ENCODE results near the gene TNFSF9. TPM values are rescaled to one million over a fixed set of nuclear protein-coding genes. Genes with fewer than 3 reads are reported as not detected.

The TNFSF9 gene
- total and polyA plus RNA-seq, 2 of the 8 experiments (the other 6 are each of a cell fraction or from before 2014, with no cell fraction given), result 1.7 to 4.4 TPM

DNA sequence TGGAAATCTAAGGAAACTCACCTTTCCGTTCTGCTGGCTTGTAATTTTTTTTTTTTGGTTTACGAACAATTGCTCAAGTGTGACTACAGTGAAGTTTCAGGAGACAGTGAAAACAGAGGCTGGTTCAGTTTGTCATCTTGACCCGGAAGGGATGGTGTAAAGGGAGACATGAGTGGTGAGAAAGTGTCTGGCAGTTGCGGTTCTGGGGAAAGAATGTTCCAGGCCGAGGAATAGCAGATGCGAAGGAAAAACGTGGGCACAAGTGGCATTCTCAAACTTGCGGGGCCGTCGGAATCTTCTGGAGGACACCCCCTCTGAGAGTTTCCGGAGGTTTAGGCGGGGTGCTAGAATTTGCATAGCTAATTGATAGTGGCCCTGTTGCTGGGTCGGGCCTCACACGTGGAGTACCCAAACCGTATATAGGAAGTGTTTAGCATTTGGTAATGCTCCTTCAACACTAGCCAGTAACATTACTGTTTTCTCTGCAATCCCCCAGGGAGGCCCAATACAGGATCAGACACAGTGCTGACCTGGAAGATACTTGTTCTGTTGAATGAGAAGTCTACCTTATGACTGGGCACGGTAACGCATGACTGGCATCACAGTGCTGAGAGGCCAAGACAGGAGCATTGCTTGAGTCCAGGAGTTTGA is 2.8 kb upstream of the TNFSF9 start (continued):
- TF ChIP-seq SUZ12 (IDR thresholded peaks at IDR 0.05; ENCODE audit: low read length) (no peak), TEAD4 (IDR thresholded peaks at IDR 0.05; ENCODE audit: low read depth, low read length) (no peak), YY1 (IDR thresholded peaks at IDR 0.05; ENCODE audit: low read depth, low read length) (no peak), TCF12 (IDR thresholded peaks at IDR 0.05; ENCODE audit: low read depth, low read length) (no peak), GABPA (IDR thresholded peaks at IDR 0.05; ENCODE audit: borderline replicate concordance, insufficient read depth, low read length) (no peak), JUND (IDR thresholded peaks at IDR 0.05; ENCODE audit: low read length) (no peak), GTF2F1 (IDR thresholded peaks at IDR 0.05; ENCODE audit: borderline replicate concordance, low read depth, low read length) (no peak), EGR1 (IDR thresholded peaks at IDR 0.05; ENCODE audit: borderline replicate concordance, low read depth, low read length) (no peak)
- TF ChIP-seq, protein P1, sequence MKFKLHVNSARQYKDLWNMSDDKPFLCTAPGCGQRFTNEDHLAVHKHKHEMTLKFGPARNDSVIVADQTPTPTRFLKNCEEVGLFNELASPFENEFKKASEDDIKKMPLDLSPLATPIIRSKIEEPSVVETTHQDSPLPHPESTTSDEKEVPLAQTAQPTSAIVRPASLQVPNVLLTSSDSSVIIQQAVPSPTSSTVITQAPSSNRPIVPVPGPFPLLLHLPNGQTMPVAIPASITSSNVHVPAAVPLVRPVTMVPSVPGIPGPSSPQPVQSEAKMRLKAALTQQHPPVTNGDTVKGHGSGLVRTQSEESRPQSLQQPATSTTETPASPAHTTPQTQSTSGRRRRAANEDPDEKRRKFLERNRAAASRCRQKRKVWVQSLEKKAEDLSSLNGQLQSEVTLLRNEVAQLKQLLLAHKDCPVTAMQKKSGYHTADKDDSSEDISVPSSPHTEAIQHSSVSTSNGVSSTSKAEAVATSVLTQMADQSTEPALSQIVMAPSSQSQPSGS (IDR thresholded peaks at IDR 0.05; ENCODE audit: low read length), result no peak

Measured in H1 (cell line).